Natural killer cell treated with Interleukin-12 subunit alpha and Interleukin-12 subunit beta and Interleukin-15 and Interleukin-18, amount 100 ng/mL, for 72 hours (primary cell): ENCODE results near the gene PACSIN2. TPM values are rescaled to one million over a fixed set of nuclear protein-coding genes. Genes with fewer than 3 reads are reported as not detected.
"Not testable (repeated sequence)": the region's sequence is repeated elsewhere in the genome, so short reads cannot be mapped to it uniquely, and the experiment has no call there.

ENCODE experiments used
- ATAC-seq, 2 donors: fragments of 150-1000 bp; cut with Tn5 transposase in 1 of 2; sonication (Bioruptor Pico), chemical (Tn5 transposase) in 1 of 2; 2 replicates each; pipeline ENCODE4 v1.10.0; 2021
- DNase-seq: peaks from one replicate; pipeline ENCODE4 v3.0.0; 2022; ENCODE audit warnings: low spot score
- H3K27ac Mint-ChIP-seq, 2 donors: 1 replicate in 1 of 2; 2 replicates in 1 of 2; pipeline ENCODE4 v1.8.0; 2022; ENCODE audit warnings: mixed read lengths in 2 of 2, mild to moderate bottlenecking in 1 of 2, moderate library complexity in 1 of 2
- H3K27me3 Mint-ChIP-seq, 2 donors: 1 replicate in 1 of 2; 2 replicates in 1 of 2; pipeline ENCODE4 v1.8.0; 2022; ENCODE audit warnings: mixed read lengths in 2 of 2
- H3K36me3 Mint-ChIP-seq: one replicate; pipeline ENCODE4 v1.8.0; 2022; ENCODE audit warnings: mixed read lengths
- H3K4me1 Mint-ChIP-seq, 2 donors: 1 replicate in 1 of 2; 2 replicates in 1 of 2; pipeline ENCODE4 v1.8.0; 2022; ENCODE audit warnings: low read depth in 2 of 2, mixed read lengths in 2 of 2, mild to moderate bottlenecking in 1 of 2
- H3K4me3 Mint-ChIP-seq: one replicate; pipeline ENCODE4 v1.8.0; 2022; ENCODE audit warnings: mixed read lengths
- H3K9me3 Mint-ChIP-seq: 2 replicates; pipeline ENCODE4 v1.8.0; 2022; ENCODE audit warnings: mixed read lengths
- total RNA-seq, 2 donors: library from RNA; stranded (reverse); gene quantifications; one replicate each; pipeline ENCODE4 v1.2.3, GENCODE V29; 2022

Gene PACSIN2
- total RNA-seq, 2 donors from 2014 or later: 34.5 to 64.0 TPM

DNA sequence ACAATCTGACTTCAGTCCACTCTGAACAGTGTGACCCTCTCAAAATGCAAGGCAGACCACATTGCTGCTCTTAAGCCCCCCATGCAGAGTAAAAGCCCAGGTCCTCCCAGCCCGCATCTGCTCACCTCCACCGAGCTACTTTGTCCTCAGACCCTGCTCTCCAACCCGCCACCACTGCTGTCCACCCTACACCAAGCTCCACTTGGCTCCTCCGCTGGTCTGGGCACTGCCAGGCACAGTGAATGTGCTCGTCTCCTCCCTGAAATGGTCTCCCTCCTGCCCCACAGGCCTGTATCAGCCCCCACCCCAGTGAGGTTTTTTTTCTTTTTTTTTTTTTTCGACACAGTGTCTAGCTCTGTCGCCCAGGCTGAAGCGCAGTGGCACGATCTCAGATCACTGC lies 90.5 kb downstream of the PACSIN2 start:
- peak overlapping the region in 1 of 2 donors; percentile 41 for H3K27ac Mint-ChIP-seq
- DNase-seq (no peak), ATAC-seq (no peak)
- H3K9me3 Mint-ChIP-seq: no peaks in the 10 kb centered on the region
- H3K4me3 Mint-ChIP-seq: no peak overlapping the region
- peaks cover 0 to 2% of the 10 kb centered on the region in 2 donors for H3K27me3 Mint-ChIP-seq
- peaks cover 35 to 40% of the 10 kb centered on the region in 2 donors for H3K4me1 Mint-ChIP-seq
- no peaks in the 10 kb centered on the region for H3K36me3 Mint-ChIP-seq

DNA sequence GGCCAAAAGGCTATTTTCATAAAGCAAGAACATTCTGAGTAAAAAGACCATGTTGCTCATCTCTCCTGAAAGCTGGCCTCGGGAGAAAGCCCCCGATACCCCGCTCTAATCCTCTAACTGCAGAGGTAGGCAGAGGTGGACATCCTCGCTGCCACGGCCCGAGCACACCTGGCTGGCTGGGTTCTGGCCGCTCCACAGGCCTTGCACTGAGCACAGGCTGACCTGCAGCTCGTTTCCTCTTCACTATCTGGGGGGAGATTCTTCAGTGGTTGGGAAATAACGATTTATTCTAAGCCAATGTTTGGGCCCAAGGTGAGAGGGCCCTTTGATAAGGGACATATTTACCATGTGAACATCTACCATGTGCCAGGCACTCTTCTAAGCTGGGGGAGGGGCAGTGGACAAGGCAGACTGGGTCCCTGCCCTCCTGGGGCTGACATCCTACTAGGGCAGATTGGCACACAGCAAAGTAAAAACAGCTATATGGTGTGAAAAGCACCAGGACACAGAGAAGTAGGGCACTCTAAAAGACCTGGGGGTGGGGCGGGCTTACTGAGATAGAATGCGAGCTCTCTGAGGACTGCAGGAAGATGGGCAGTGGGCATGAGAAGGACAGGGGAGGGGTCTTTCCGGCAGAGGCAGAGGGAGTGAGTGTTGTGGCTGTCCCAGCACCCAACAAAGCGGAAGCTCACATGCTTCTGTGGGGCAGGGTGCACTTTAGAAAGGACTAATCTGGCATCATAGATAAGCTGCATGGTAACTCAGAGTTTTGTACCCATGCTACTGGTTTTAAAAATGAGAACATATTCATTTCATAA lies 92.4 kb downstream of the PACSIN2 start:
- Mint-ChIP-seq H3K9me3 (no peaks in the 10 kb centered on the region), H3K4me1 (peaks cover 35 to 41% of the 10 kb centered on the region in 2 donors), H3K36me3 (no peaks in the 10 kb centered on the region), H3K27me3 (peaks cover 0 to 2% of the 10 kb centered on the region in 2 donors), H3K27ac (peak overlapping the region in 1 of 2 donors; percentile 36), H3K4me3 (no peak overlapping the region)
- DNase-seq: no peak
- peak in 1 of 2 donors; percentile 40 for ATAC-seq

DNA sequence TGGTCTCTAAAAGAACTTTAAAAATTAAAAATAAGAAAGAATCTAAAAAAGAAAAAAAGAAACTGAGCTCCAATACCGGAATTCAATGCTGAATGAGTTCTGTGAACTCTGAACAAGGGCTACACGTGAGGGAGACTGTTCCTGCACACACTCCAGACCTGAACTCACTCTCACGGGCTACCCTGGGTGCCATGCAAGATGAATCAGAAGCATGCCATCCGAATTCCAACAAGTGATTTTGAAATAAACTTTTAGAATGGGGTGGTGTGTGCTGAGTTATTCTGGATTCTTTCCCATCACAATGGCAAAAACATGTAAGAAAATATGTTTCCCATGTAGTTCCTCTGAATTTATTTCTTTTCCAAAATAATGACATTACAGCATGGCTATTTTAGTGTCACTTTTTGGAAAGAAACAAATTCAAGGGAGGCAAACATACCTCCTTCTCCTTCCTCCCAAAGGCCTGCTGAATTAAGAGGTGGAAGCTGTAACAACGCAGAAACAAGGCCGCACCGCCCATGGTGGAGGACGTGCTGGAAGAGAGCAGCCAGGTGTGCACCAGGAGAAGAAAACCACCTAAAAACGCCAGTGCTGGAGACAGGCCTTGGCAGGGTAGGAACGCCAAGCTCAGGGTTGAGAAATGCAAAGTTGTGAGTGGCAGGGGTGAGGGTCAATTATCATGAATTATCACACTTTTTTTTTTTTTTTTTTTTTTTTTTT lies 94.7 kb downstream of the PACSIN2 start:
- no peak overlapping the region for H3K4me3 Mint-ChIP-seq
- H3K36me3 Mint-ChIP-seq: no peaks in the 10 kb centered on the region
- H3K27ac Mint-ChIP-seq: no peak overlapping the region
- peaks cover 0 to 2% of the 10 kb centered on the region in 2 donors for H3K27me3 Mint-ChIP-seq
- no peak for ATAC-seq
- H3K4me1 Mint-ChIP-seq: peaks cover 22 to 29% of the 10 kb centered on the region in 2 donors
- no peak for DNase-seq
- H3K9me3 Mint-ChIP-seq: no peaks in the 10 kb centered on the region

DNA sequence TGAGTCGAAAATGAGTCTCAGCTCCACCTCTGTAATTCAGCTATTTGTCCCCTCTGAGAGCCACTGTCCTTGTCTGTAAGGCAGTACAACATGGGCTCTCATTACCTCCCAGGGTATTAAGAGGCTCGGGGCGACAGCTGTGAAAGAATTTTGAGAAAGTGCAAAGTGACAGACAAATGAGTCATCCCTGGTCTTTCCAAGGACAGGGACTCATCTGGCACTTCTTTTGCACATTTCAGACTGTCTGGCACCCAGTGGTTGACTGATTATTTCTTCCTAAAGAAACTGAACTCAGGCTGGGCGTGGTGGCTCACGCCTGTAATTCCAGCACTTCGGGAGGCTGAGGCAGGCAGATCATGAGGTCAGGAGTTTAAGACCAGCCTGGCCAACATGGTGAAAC lies 95.8 kb downstream of the PACSIN2 start:
- no peak overlapping the region for H3K4me3 Mint-ChIP-seq
- no peak overlapping the region for H3K27ac Mint-ChIP-seq
- peaks cover 0 to 2% of the 10 kb centered on the region in 2 donors for H3K27me3 Mint-ChIP-seq
- no peaks in the 10 kb centered on the region for H3K9me3 Mint-ChIP-seq
- no peaks in the 10 kb centered on the region for H3K36me3 Mint-ChIP-seq
- DNase-seq (no peak), ATAC-seq (peak; percentile 74 to 77)
- H3K4me1 Mint-ChIP-seq: peaks cover 16 to 24% of the 10 kb centered on the region in 2 donors

DNA sequence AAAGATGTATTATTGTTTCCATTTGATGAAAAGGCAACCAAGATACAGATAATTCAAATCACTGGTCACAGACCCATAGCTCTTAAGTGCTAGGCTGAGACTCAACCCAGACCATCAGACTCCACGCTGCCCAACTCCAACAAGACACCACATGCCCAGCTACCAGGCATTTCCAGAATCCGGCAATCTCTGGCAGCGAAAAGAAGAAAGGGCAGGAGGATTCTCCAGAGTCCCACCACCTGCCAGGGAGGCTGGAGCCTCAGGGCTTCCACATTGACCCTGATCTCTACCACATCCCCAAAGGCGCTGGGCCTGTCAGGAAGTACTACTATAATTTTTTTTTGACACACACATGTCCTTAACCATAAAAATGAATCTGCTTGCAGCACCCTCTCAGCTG lies 96.4 kb downstream of the PACSIN2 start:
- no peak overlapping the region for H3K27ac Mint-ChIP-seq
- H3K36me3 Mint-ChIP-seq: no peaks in the 10 kb centered on the region
- H3K4me1 Mint-ChIP-seq: peaks cover 15 to 22% of the 10 kb centered on the region in 2 donors
- no peak for ATAC-seq
- peaks cover 0 to 2% of the 10 kb centered on the region in 2 donors for H3K27me3 Mint-ChIP-seq
- H3K9me3 Mint-ChIP-seq: no peaks in the 10 kb centered on the region
- no peak for DNase-seq
- no peak overlapping the region for H3K4me3 Mint-ChIP-seq

DNA sequence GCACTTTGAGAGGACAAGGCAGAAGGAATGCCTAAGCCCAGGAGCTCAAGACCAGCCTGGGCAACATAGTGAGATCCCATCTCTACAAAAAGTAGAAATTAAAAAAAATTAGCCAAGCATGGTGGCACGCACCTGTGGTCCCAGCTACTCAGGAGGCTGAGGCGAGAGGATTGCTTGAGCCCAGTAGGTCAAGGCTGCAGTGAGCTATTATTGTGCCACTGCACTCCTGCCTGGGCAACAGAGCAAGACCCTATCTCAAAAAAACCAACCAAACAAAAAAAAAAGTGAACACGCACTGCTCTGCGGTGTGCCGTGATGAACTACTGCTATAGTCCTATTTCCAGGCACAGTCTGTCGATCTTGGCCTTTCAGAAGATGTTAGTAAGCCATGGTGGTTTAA lies 97.6 kb downstream of the PACSIN2 start:
- not testable (repeated sequence) for H3K27me3 Mint-ChIP-seq

DNA sequence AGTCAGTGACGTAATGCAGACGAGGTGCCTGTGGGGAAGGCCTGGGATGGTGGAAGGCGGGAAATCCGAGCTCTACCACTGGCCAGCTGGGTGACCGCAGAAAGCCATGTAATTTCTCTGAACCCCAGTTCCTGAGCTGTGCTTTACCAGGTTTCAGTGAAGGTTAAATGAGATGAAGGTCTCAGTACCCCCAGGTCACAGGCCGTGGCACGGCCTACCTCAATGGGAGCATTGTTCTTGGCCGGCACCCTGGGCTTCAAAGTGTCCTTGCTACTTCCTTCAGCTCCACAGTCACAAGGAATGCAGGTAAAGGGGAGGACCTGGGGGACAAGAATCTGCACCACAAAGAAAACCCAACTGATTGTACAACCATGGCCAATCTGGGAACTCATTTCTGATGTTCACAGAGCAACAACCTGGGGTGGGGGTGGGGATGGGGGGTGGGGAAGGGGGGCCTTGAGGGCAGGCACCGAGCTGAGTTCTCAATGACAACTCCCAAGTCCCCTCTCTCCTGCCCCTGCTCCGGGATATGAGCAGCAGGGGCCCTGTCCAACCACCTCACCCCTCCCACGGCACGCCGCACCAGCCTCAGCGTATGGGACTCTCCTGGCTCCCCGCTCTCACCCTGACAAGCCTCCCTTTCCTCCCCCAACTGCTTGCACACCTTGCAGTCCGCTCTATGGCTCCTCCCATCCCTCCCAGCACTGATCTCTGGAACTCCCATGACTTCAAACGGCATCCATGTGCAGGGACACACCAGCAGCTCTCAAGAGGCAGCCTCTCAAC lies 98.8 kb downstream of the PACSIN2 start:
- H3K27ac Mint-ChIP-seq: no peak overlapping the region
- peaks cover 0 to 2% of the 10 kb centered on the region in 2 donors for H3K27me3 Mint-ChIP-seq

More for the DNA sequence above, 97.6 kb downstream of the PACSIN2 start:
- not testable (repeated sequence) for H3K9me3 Mint-ChIP-seq, ATAC-seq, H3K27ac Mint-ChIP-seq, H3K4me3 Mint-ChIP-seq, DNase-seq, H3K36me3 Mint-ChIP-seq
- H3K4me1 Mint-ChIP-seq: peaks cover 5 to 15% of the 10 kb centered on the region in 2 donors

DNA sequence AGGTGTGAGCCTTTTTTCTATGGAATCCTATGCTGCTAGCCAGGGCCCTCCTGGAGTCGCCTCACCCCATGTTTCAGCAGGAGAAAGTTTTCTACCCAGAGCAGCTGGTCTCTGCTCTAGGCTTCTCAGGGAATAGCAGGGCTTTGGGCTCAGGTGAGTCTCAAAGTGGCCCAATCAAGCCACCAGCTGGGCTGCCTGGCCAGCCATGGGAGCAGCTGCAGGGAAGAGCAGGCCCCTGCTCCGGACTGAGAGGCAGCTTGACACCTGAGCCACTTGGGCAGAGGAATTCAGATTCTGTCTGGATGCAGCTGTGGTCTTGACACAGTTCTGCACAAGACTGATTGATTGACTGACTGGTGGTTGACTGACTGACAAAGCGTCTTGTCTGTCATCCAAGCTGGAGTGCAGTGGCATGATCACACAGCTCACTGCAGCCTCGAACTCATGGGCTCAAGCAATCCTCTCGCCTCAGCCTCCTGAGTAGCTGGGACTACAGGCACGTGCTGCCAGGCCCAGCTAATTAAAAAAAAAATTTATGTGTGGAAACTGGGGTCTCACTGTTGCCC lies 100.4 kb downstream of the PACSIN2 start:
- Mint-ChIP-seq H3K9me3 (no peaks in the 10 kb centered on the region), H3K36me3 (no peaks in the 10 kb centered on the region), H3K27ac (no peak overlapping the region), H3K4me1 (peaks cover 0 to 12% of the 10 kb centered on the region in 2 donors), H3K27me3 (no peaks in the 10 kb centered on the region), H3K4me3 (no peak overlapping the region)
- ATAC-seq (no peak), DNase-seq (no peak)

More for the DNA sequence above, 98.8 kb downstream of the PACSIN2 start:
- no peak for DNase-seq
- no peak overlapping the region for H3K4me3 Mint-ChIP-seq
- no peaks in the 10 kb centered on the region for H3K36me3 Mint-ChIP-seq
- no peaks in the 10 kb centered on the region for H3K9me3 Mint-ChIP-seq
- H3K4me1 Mint-ChIP-seq: peaks cover 0 to 12% of the 10 kb centered on the region in 2 donors
- ATAC-seq: no peak

DNA sequence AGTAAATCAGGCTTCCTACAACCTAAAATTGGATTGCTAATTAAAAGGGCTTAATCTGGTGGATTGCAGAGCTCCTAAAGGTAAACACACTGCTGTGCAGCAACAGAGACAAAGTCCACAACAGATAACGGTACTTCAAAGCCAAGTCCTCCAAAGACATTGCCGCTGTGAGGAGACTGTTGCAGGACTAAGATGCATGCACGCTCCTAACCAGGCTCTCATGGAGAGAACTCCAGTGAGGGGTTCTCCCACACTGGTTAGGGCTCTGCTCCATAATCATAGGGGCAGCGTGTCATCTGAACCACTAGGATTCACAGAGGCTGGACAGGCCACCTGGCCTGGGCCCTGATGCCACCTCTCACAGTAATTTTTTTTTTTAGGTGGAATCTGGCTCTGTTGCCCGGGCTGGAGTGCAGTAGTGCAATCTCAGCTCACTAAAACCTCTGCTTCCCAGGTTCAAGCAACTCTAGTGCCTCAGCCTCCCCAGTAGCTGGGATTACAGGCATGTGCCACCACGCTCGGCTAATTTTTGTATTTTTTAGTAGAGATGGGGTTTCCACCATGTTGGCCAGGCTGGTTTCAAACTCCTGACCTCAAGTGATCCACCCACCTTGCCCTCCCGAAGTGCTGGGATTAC lies 101.0 kb downstream of the PACSIN2 start:
- ATAC-seq (no peak), DNase-seq (no peak)
- H3K9me3 Mint-ChIP-seq: no peaks in the 10 kb centered on the region
- H3K27me3 Mint-ChIP-seq: no peaks in the 10 kb centered on the region
- H3K4me1 Mint-ChIP-seq: peaks cover 0 to 8% of the 10 kb centered on the region in 2 donors
- H3K4me3 Mint-ChIP-seq: no peak overlapping the region
- no peak overlapping the region for H3K27ac Mint-ChIP-seq
- no peaks in the 10 kb centered on the region for H3K36me3 Mint-ChIP-seq

DNA sequence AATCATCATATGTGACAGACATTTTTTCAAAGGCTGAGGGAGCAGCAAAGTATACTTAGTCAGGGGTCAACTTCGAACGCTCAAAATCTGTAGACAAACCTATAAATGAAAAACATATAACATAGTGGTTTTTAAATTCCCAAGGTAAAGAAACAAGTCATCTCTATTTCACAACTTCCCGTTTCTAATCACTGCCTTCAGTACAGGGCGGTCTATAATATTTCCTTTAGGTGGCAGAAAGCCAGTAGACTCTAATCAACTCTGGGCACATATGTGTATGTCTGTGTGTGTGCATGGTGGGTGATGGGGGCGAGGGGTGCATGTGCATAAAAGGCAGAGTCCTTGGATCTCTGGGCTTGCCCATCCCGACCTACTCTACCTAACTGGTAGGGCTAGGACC lies 102.9 kb downstream of the PACSIN2 start:
- H3K36me3 Mint-ChIP-seq: no peaks in the 10 kb centered on the region
- no peaks in the 10 kb centered on the region for H3K9me3 Mint-ChIP-seq
- DNase-seq: no peak
- no peaks in the 10 kb centered on the region for H3K27me3 Mint-ChIP-seq
- H3K27ac Mint-ChIP-seq: no peak overlapping the region
- no peak for ATAC-seq
- peaks cover 0 to 12% of the 10 kb centered on the region in 2 donors for H3K4me1 Mint-ChIP-seq
- H3K4me3 Mint-ChIP-seq: no peak overlapping the region

DNA sequence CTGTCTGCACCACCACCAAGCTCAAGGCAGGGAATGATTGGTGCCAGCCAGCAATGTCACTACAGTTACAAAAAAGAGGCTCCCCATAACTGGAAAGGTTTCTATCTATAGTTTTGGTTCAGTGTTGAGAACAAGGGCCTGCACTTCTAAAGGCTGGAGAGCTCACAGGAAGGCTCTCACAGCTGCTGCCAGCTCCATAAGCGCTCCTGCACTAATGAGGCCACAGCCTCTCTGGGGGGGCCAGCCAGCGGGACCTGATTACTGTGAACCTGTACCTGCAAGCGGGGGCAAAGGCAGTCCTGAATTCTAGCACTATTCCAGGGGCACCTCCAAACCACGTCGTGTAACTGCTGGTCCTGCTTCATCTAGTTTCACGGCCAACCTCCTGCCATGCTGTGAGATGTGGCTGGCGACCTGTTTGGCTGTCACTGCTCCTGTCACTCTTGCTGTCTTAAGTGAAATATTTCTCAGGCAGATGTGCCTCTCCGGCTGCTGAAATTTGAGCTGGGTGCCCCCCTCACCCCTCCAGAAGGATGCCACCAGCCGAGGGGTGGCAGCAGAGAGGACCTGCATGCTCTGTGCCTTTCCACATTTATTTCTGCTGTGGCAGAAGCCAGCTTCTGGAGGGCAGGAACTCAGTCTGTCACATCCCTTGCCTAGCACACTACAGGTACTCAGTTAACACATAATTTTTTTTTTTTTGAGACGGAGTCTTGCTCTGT lies 104.6 kb downstream of the PACSIN2 start:
- no peak for DNase-seq
- Mint-ChIP-seq H3K27ac (no peak overlapping the region), H3K4me1 (peaks cover 0 to 9% of the 10 kb centered on the region in 2 donors), H3K36me3 (no peaks in the 10 kb centered on the region), H3K4me3 (no peak overlapping the region), H3K27me3 (no peaks in the 10 kb centered on the region), H3K9me3 (no peaks in the 10 kb centered on the region)
- no peak for ATAC-seq

DNA sequence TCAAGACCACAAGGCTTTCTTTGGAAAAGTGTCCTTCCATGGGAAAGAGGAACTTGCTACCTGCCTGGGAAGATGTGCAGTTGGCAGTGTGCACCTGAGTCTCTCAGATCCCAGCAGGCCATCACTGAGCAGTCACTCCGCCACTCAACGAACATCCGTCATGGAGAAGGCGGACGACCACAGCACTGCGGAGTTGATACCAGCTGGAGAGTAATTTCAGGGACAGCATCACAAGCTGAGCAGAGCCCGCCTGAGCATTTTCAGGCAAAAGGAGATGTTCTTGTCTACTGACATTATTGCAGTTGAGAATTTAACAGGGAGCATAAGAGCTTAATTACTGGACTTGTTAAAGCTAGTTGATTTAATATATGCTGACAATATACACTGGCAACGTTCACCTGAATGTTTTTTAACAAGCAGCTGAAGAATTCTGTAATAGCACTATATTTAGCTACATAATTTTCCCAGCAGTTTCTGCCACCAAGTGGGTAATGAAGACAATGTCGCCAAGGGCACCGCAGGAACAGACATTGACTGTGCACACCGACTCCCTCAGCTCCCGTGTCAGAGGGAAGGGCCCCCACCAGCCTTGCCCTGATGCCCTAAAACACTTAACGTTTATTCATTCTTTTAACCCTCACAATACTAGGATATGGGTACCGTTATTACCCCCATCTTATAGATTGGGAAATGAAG lies 105.4 kb downstream of the PACSIN2 start:
- ATAC-seq: no peak
- H3K27me3 Mint-ChIP-seq: no peaks in the 10 kb centered on the region

More for the DNA sequence above, 105.4 kb downstream of the PACSIN2 start:
- Mint-ChIP-seq H3K36me3 (no peaks in the 10 kb centered on the region), H3K9me3 (no peaks in the 10 kb centered on the region), H3K27ac (peak overlapping the region in 1 of 2 donors; percentile 9), H3K4me1 (peaks cover 0 to 9% of the 10 kb centered on the region in 2 donors), H3K4me3 (no peak overlapping the region)
- no peak for DNase-seq
